ENCODE data around the gene ACTRT2. TPM values are rescaled to one million over a fixed set of nuclear protein-coding genes. Genes with fewer than 3 reads are reported as not detected.

ACTRT2 gene
- total RNA-seq, 1 donor from 2014 or later, result not detected

DNA sequence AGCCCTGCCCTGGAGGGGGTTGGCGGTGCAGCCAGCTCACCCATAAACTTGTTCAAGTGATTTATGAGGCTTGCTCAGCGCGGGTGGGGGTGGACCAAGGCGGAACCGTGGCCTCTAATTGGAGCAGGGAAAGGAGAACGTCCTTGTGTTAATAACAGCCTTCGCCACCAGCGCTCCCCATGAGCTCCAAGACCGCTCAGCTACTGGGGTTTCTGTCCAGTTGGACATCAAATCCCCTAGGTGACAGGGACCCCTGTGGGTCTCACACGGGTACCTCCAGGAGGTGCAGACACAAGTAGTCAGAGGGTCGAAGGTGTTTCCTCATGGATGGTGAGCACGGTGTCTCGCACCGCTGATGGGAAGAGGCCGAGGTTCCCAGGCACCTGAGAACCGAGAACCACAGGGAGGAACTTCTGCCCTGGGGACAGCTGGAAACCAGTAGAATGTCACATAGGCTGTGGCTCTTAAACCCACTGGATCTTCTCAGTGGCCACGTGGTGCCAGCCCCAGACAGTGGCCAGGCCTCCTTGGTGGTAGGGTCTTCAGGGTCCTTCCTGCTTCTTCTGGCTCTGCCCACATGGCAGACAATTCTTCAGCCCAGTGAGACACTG is 3.7 kb upstream of the ACTRT2 start:
- Histone ChIP-seq H3K4me3 (ENCODE audit: low read length in 3 of 3) (no peak overlapping the region), H3K27me3 (ENCODE audit: control insufficient read depth in 3 of 3, insufficient read depth in 3 of 3, low read length in 3 of 3) (peaks cover 36 to 64% (median 40%) of the 10 kb centered on the region in 3 donors), H3K27ac (ENCODE audit: low read depth, low read length) (no peak overlapping the region), H3K9me3 (ENCODE audit: control insufficient read depth in 3 of 3, low read length in 3 of 3) (no peaks in the 10 kb centered on the region), H3K9ac (ENCODE audit: low read depth in 1 of 3, low read length in 3 of 3) (no peak overlapping the region), H3K36me3 (ENCODE audit: control insufficient read depth in 3 of 3, insufficient read depth in 3 of 3, low read length in 3 of 3) (no peaks in the 10 kb centered on the region), H3K4me1 (ENCODE audit: control insufficient read depth in 3 of 3, insufficient read depth in 3 of 3, low read length in 3 of 3) (peaks cover 0 to 4% (median 0%) of the 10 kb centered on the region in 3 donors)

DNA sequence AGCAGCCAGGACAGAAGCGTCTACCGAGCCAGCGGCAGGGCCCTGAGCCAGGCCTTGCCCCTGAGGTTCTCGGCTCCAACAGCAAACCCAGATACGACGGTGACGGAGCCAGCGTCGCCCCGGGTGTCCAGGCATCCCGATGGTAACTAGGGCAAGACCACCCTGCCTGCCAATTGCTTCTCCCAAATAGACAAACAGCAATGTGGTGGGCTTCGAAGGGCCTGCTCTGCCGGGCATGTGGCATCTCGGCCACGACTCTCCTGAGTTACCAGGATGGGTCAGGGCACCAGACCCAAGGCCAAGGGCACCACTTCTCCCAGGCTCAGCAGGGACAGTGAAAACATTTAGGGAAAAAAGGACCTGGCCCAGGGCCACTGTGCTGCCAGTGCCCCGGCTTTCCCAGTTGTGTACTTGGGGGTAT is 3.2 kb upstream of the ACTRT2 start:
- Histone ChIP-seq H3K9me3 (ENCODE audit: control insufficient read depth in 3 of 3, low read length in 3 of 3) (no peaks in the 10 kb centered on the region), H3K4me1 (ENCODE audit: control insufficient read depth in 3 of 3, insufficient read depth in 3 of 3, low read length in 3 of 3) (no peaks in the 10 kb centered on the region), H3K4me3 (ENCODE audit: low read length in 3 of 3) (no peak overlapping the region), H3K36me3 (ENCODE audit: control insufficient read depth in 3 of 3, insufficient read depth in 3 of 3, low read length in 3 of 3) (no peaks in the 10 kb centered on the region), H3K27ac (ENCODE audit: low read depth, low read length) (no peak overlapping the region), H3K9ac (ENCODE audit: low read depth in 1 of 3, low read length in 3 of 3) (no peak overlapping the region), H3K27me3 (ENCODE audit: control insufficient read depth in 3 of 3, insufficient read depth in 3 of 3, low read length in 3 of 3) (peaks cover 31 to 59% (median 38%) of the 10 kb centered on the region in 3 donors)

- no peak overlapping the region for H3K27ac ChIP-seq (ENCODE audit: low read depth, low read length)
- H3K9ac ChIP-seq (ENCODE audit: low read depth in 1 of 3, low read length in 3 of 3), result no peak overlapping the region
- no peaks in the 10 kb centered on the region for H3K4me1 ChIP-seq (ENCODE audit: control insufficient read depth in 3 of 3, insufficient read depth in 3 of 3, low read length in 3 of 3)
- no peak overlapping the region for H3K4me3 ChIP-seq (ENCODE audit: low read length in 3 of 3)
- H3K27me3 ChIP-seq (ENCODE audit: control insufficient read depth in 3 of 3, insufficient read depth in 3 of 3, low read length in 3 of 3), result peaks cover 26 to 55% (median 40%) of the 10 kb centered on the region in 3 donors
- H3K36me3 ChIP-seq (ENCODE audit: control insufficient read depth in 3 of 3, insufficient read depth in 3 of 3, low read length in 3 of 3), result no peaks in the 10 kb centered on the region
- no peaks in the 10 kb centered on the region for H3K9me3 ChIP-seq (ENCODE audit: control insufficient read depth in 3 of 3, low read length in 3 of 3)
Measured at GRCh38 chr1:3018576-3018975, 2.7 kb upstream of the ACTRT2 start.

GRCh38 chr1:3019007-3019515 is 2.2 kb upstream of the ACTRT2 start:
- Histone ChIP-seq H3K4me1 (ENCODE audit: control insufficient read depth in 3 of 3, insufficient read depth in 3 of 3, low read length in 3 of 3) (no peaks in the 10 kb centered on the region), H3K36me3 (ENCODE audit: control insufficient read depth in 3 of 3, insufficient read depth in 3 of 3, low read length in 3 of 3) (no peaks in the 10 kb centered on the region), H3K4me3 (ENCODE audit: low read length in 3 of 3) (no peak overlapping the region), H3K27ac (ENCODE audit: low read depth, low read length) (no peak overlapping the region), H3K9ac (ENCODE audit: low read depth in 1 of 3, low read length in 3 of 3) (no peak overlapping the region), H3K9me3 (ENCODE audit: control insufficient read depth in 3 of 3, low read length in 3 of 3) (no peaks in the 10 kb centered on the region), H3K27me3 (ENCODE audit: control insufficient read depth in 3 of 3, insufficient read depth in 3 of 3, low read length in 3 of 3) (peaks cover 22 to 53% (median 41%) of the 10 kb centered on the region in 3 donors)

- Histone ChIP-seq H3K36me3 (ENCODE audit: control insufficient read depth in 3 of 3, insufficient read depth in 3 of 3, low read length in 3 of 3) (no peaks in the 10 kb centered on the region), H3K9me3 (ENCODE audit: control insufficient read depth in 3 of 3, low read length in 3 of 3) (no peaks in the 10 kb centered on the region), H3K27ac (ENCODE audit: low read depth, low read length) (no peak overlapping the region), H3K27me3 (ENCODE audit: control insufficient read depth in 3 of 3, insufficient read depth in 3 of 3, low read length in 3 of 3) (peaks cover 19 to 54% (median 37%) of the 10 kb centered on the region in 3 donors), H3K4me1 (ENCODE audit: control insufficient read depth in 3 of 3, insufficient read depth in 3 of 3, low read length in 3 of 3) (no peaks in the 10 kb centered on the region), H3K9ac (ENCODE audit: low read depth in 1 of 3, low read length in 3 of 3) (no peak overlapping the region), H3K4me3 (ENCODE audit: low read length in 3 of 3) (no peak overlapping the region)
Measured at GRCh38 chr1:3019516-3020051, 1.7 kb upstream of the ACTRT2 start.

GRCh38 chr1:3020263-3020909 is 881 bp upstream of the ACTRT2 start:
- no peaks in the 10 kb centered on the region for H3K36me3 ChIP-seq (ENCODE audit: control insufficient read depth in 3 of 3, insufficient read depth in 3 of 3, low read length in 3 of 3)
- no peak overlapping the region for H3K9ac ChIP-seq (ENCODE audit: low read depth in 1 of 3, low read length in 3 of 3)
- no peaks in the 10 kb centered on the region for H3K4me1 ChIP-seq (ENCODE audit: control insufficient read depth in 3 of 3, insufficient read depth in 3 of 3, low read length in 3 of 3)
- H3K4me3 ChIP-seq (ENCODE audit: low read length in 3 of 3), result no peak overlapping the region
- peaks cover 15 to 47% (median 29%) of the 10 kb centered on the region in 3 donors for H3K27me3 ChIP-seq (ENCODE audit: control insufficient read depth in 3 of 3, insufficient read depth in 3 of 3, low read length in 3 of 3)
- no peaks in the 10 kb centered on the region for H3K9me3 ChIP-seq (ENCODE audit: control insufficient read depth in 3 of 3, low read length in 3 of 3)
- H3K27ac ChIP-seq (ENCODE audit: low read depth, low read length), result no peak overlapping the region

GRCh38 chr1:3021801-3022401 is 634 bp downstream of the ACTRT2 start:
- no peak overlapping the region for H3K4me3 ChIP-seq (ENCODE audit: low read length in 3 of 3)
- no peak overlapping the region for H3K9ac ChIP-seq (ENCODE audit: low read depth in 1 of 3, low read length in 3 of 3)
- no peak overlapping the region for H3K27ac ChIP-seq (ENCODE audit: low read depth, low read length)
- H3K4me1 ChIP-seq (ENCODE audit: control insufficient read depth in 3 of 3, insufficient read depth in 3 of 3, low read length in 3 of 3), result no peaks in the 10 kb centered on the region
- H3K36me3 ChIP-seq (ENCODE audit: control insufficient read depth in 3 of 3, insufficient read depth in 3 of 3, low read length in 3 of 3), result no peaks in the 10 kb centered on the region
- H3K27me3 ChIP-seq (ENCODE audit: control insufficient read depth in 3 of 3, insufficient read depth in 3 of 3, low read length in 3 of 3), result peaks cover 10 to 45% (median 27%) of the 10 kb centered on the region in 3 donors
- no peaks in the 10 kb centered on the region for H3K9me3 ChIP-seq (ENCODE audit: control insufficient read depth in 3 of 3, low read length in 3 of 3)

DNA sequence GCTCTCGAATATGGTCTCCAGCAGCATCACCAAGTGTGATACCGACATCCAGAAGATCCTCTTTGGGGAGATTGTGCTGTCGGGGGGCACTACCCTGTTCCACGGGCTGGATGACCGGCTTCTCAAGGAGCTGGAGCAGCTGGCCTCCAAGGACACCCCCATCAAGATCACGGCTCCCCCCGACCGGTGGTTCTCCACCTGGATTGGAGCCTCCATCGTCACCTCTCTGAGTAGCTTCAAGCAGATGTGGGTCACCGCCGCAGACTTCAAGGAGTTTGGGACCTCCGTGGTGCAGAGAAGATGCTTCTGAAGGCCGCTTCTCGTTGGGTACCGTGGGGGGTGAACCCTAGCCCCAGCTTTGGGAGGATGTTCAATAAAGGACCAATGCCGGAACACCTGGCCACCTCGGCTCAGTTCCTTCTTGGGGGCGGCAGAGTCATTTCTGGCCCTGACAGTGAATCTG is 1.3 kb downstream of the ACTRT2 start:
- no peak overlapping the region for H3K9ac ChIP-seq (ENCODE audit: low read depth in 1 of 3, low read length in 3 of 3)
- H3K4me3 ChIP-seq (ENCODE audit: low read length in 3 of 3), result no peak overlapping the region
- no peak overlapping the region for H3K27ac ChIP-seq (ENCODE audit: low read depth, low read length)
- no peaks in the 10 kb centered on the region for H3K4me1 ChIP-seq (ENCODE audit: control insufficient read depth in 3 of 3, insufficient read depth in 3 of 3, low read length in 3 of 3)
- no peaks in the 10 kb centered on the region for H3K9me3 ChIP-seq (ENCODE audit: control insufficient read depth in 3 of 3, low read length in 3 of 3)
- peaks cover 10 to 40% (median 31%) of the 10 kb centered on the region in 3 donors for H3K27me3 ChIP-seq (ENCODE audit: control insufficient read depth in 3 of 3, insufficient read depth in 3 of 3, low read length in 3 of 3)
- no peaks in the 10 kb centered on the region for H3K36me3 ChIP-seq (ENCODE audit: control insufficient read depth in 3 of 3, insufficient read depth in 3 of 3, low read length in 3 of 3)

- no peak overlapping the region for H3K27ac ChIP-seq (ENCODE audit: low read depth, low read length)
- peaks cover 10 to 40% (median 31%) of the 10 kb centered on the region in 3 donors for H3K27me3 ChIP-seq (ENCODE audit: control insufficient read depth in 3 of 3, insufficient read depth in 3 of 3, low read length in 3 of 3)
- H3K9me3 ChIP-seq (ENCODE audit: control insufficient read depth in 3 of 3, low read length in 3 of 3), result no peaks in the 10 kb centered on the region
- H3K4me3 ChIP-seq (ENCODE audit: low read length in 3 of 3), result no peak overlapping the region
- no peak overlapping the region for H3K9ac ChIP-seq (ENCODE audit: low read depth in 1 of 3, low read length in 3 of 3)
- no peaks in the 10 kb centered on the region for H3K36me3 ChIP-seq (ENCODE audit: control insufficient read depth in 3 of 3, insufficient read depth in 3 of 3, low read length in 3 of 3)
- H3K4me1 ChIP-seq (ENCODE audit: control insufficient read depth in 3 of 3, insufficient read depth in 3 of 3, low read length in 3 of 3), result no peaks in the 10 kb centered on the region
Measured at GRCh38 chr1:3022976-3023375, 1.7 kb downstream of the ACTRT2 start.

DNA sequence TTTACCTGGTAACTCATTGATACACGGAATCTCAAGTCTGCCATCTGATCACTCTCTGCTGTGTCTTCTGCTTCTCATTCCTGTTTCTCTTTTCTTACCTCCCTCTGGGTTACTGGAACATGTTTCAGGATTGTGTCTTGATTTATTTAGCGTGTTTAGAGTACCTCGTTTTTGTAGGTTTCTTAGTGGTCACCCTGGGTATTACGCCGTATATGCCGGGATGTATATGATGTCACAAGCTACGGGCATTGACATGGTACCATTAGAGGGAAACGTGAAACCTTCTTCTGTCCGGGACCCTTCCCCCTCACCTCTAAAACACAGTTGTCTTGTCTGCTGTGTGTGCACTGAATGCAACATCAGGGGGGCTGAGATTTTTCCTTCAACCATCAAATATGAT is 2.8 kb downstream of the ACTRT2 start:
- Histone ChIP-seq H3K27ac (ENCODE audit: low read depth, low read length) (no peak overlapping the region), H3K9me3 (ENCODE audit: control insufficient read depth in 3 of 3, low read length in 3 of 3) (no peaks in the 10 kb centered on the region), H3K27me3 (ENCODE audit: control insufficient read depth in 3 of 3, insufficient read depth in 3 of 3, low read length in 3 of 3) (peaks cover 9 to 46% (median 38%) of the 10 kb centered on the region in 3 donors), H3K4me1 (ENCODE audit: control insufficient read depth in 3 of 3, insufficient read depth in 3 of 3, low read length in 3 of 3) (no peaks in the 10 kb centered on the region), H3K4me3 (ENCODE audit: low read length in 3 of 3) (no peak overlapping the region), H3K36me3 (ENCODE audit: control insufficient read depth in 3 of 3, insufficient read depth in 3 of 3, low read length in 3 of 3) (no peaks in the 10 kb centered on the region), H3K9ac (ENCODE audit: low read depth in 1 of 3, low read length in 3 of 3) (no peak overlapping the region)

Measured in skeletal muscle tissue (tissue), 4 donors.